K562 (cell line): Measurements from ENCODE around the gene SLC38A10. TPM values are rescaled to one million over a fixed set of nuclear protein-coding genes. Genes with fewer than 3 reads are reported as not detected.

Source experiments
- CBX1 ChIP-seq: sonication (generic); IDR thresholded peaks from 2 replicates; pipeline ENCODE4 v1.6.1; 2016; ENCODE audit warnings: antibody characterized with exemption, low read depth, mild to moderate bottlenecking
- E2F6 ChIP-seq, 2 experiments: IDR thresholded peaks; 2 replicates each; pipeline ENCODE4 v1.6.1; 2011; ENCODE audit warnings: borderline replicate concordance in 1 of 2, control low read depth in 1 of 2, low read depth in 1 of 2, low read length in 1 of 2, mild to moderate bottlenecking in 1 of 2, mixed read lengths in 1 of 2, moderate library complexity in 1 of 2; ENCODE audit not compliant: insufficient read depth in 1 of 2, insufficient read length in 1 of 2, poor library complexity in 1 of 2, severe bottlenecking in 1 of 2; ENCODE audit errors: extremely low read depth in 1 of 2
- FOXP4 ChIP-seq: sonication (generic); formaldehyde crosslinking; IDR thresholded peaks from 2 replicates; pipeline ENCODE4 v1.8.0; 2022; ENCODE audit warnings: mild to moderate bottlenecking, missing genetic modification reagents, borderline replicate concordance
- GATA2 ChIP-seq: sonication (generic); formaldehyde crosslinking; IDR thresholded peaks from 2 replicates; pipeline ENCODE4 v1.4.0; 2020; ENCODE audit warnings: mild to moderate bottlenecking, missing genetic modification reagents
- IRF2 ChIP-seq: sonication (generic); formaldehyde crosslinking; IDR thresholded peaks from 2 replicates; pipeline ENCODE4 v1.8.1; 2022; ENCODE audit warnings: mild to moderate bottlenecking, missing genetic modification reagents
- JUND ChIP-seq, 2 experiments: IDR thresholded peaks; 2 replicates in 1 of 2; 3 replicates in 1 of 2; pipeline ENCODE4 v1.6.1; 2011; ENCODE audit warnings: borderline replicate concordance in 2 of 2, low read depth in 2 of 2, low read length in 2 of 2, improper control_type of control experiment in 1 of 2, missing biosample characterization in 1 of 2, missing genetic modification characterization in 1 of 2, missing genetic modification reagents in 1 of 2
- MECOM ChIP-seq: fragments of 250-450 bp; sonication (Bioruptor Pico); IDR thresholded peaks from 2 replicates; pipeline ENCODE4 v1.8.0; 2022; ENCODE audit warnings: inconsistent platforms
- NCOA4 ChIP-seq: fragments of 450-650 bp; IDR thresholded peaks from 2 replicates; pipeline ENCODE4 v1.6.1; 2018; ENCODE audit warnings: mild to moderate bottlenecking; ENCODE audit not compliant: partially characterized antibody
- NR1H2 ChIP-seq: sonication (generic); formaldehyde crosslinking; IDR thresholded peaks from 2 replicates; pipeline ENCODE4 v1.4.0; 2020; ENCODE audit warnings: mild to moderate bottlenecking, missing genetic modification reagents
- PHB2 ChIP-seq: fragments of 450-650 bp; IDR thresholded peaks from 2 replicates; pipeline ENCODE4 v1.6.1; 2017; ENCODE audit warnings: low read depth
- POLR2AphosphoS5 ChIP-seq: IDR thresholded peaks from 2 replicates; pipeline ENCODE4 v1.6.1; 2011; ENCODE audit warnings: mild to moderate bottlenecking, low read depth, low read length, moderate library complexity; ENCODE audit not compliant: control insufficient read depth, insufficient read depth
- POLR3A ChIP-seq: IDR thresholded peaks from 2 replicates; pipeline ENCODE4 v1.6.1; 2011; ENCODE audit warnings: borderline replicate concordance, mild to moderate bottlenecking, moderate library complexity; ENCODE audit not compliant: insufficient read length, insufficient read depth; ENCODE audit errors: extremely low read depth
- STAT5A ChIP-seq: IDR thresholded peaks from 2 replicates; pipeline ENCODE4 v1.6.1; 2012; ENCODE audit warnings: low read length, inconsistent platforms, borderline replicate concordance
- TCFL5 ChIP-seq: fragments of 250-450 bp; sonication (Bioruptor Pico); conservative IDR thresholded peaks from 2 replicates; pipeline ENCODE4 v1.6.1; 2021; ENCODE audit warnings: mild to moderate bottlenecking, moderate library complexity, matching md5 sums
- TFAP4 ChIP-seq: sonication (generic); formaldehyde crosslinking; IDR thresholded peaks from 2 replicates; pipeline ENCODE4 v1.8.0; 2022; ENCODE audit warnings: missing genetic modification reagents, mild to moderate bottlenecking, moderate library complexity, borderline replicate concordance
- XRCC5 ChIP-seq: fragments of 200-400 bp; formaldehyde crosslinking; IDR thresholded peaks from 2 replicates; pipeline ENCODE4 v1.6.1; 2017; ENCODE audit warnings: low read depth, mild to moderate bottlenecking, low read length
- ZFPM2 ChIP-seq: fragments of 250-450 bp; sonication (Bioruptor Pico); IDR thresholded peaks from 2 replicates; pipeline ENCODE4 v1.5.1; 2022; ENCODE audit warnings: mild to moderate bottlenecking
- ZFX ChIP-seq: sonication (generic); formaldehyde crosslinking; IDR thresholded peaks from 2 replicates; pipeline ENCODE4 v1.8.0; 2022; ENCODE audit warnings: mild to moderate bottlenecking, missing genetic modification reagents, moderate library complexity
- ZKSCAN1 ChIP-seq: fragments of 150-350 bp; IDR thresholded peaks from 2 replicates; pipeline ENCODE4 v1.6.1; 2016; ENCODE audit warnings: low read depth, low read length
- ZNF639 ChIP-seq, 2 experiments: fragments of 200-800 bp in 1 of 2; sonication (Bioruptor generic) in 1 of 2; sonication (generic) in 1 of 2; formaldehyde crosslinking in 1 of 2; IDR thresholded peaks in 1 of 2; conservative IDR thresholded peaks in 1 of 2; 2 replicates each; pipeline versions ENCODE4 v1.5.0 to v1.6.1; 2016 to 2020; ENCODE audit warnings: missing compliant biosample characterization in 1 of 2, missing genetic modification characterization in 1 of 2, missing genetic modification reagents in 1 of 2
- ZZZ3 ChIP-seq: fragments of 450-650 bp; IDR thresholded peaks from 2 replicates; pipeline ENCODE4 v1.6.1; 2016; ENCODE audit warnings: antibody characterized with exemption, mild to moderate bottlenecking, moderate library complexity
- polyA plus RNA-seq, 8 experiments: library from polyadenylated mRNA; depleted of rRNA in 4 of 8; stranded (reverse) in 5 of 8; unstranded in 3 of 8; fragments of >200 nt; fragmentation: Nextera tagmentation in 2 of 8; fragmentation: Illumina TruSeq in 1 of 8; extraction: Ambion mirVana in 2 of 8; extraction: Trizol in 1 of 8; gene quantifications; 2 replicates each; pipeline versions ENCODE4 v1.2.1 to v1.2.3, GENCODE V29; 2011 to 2014; ENCODE audit warnings: inconsistent platforms in 1 of 8, missing spikeins in 1 of 8
- total RNA-seq, 7 experiments: library from RNA; depleted of rRNA in 6 of 7; stranded (reverse); fragments of >200 nt in 6 of 7; fragmentation: Illumina TruSeq in 2 of 7; extraction: Trizol in 2 of 7; gene quantifications; 2 replicates each; pipeline versions ENCODE4 v1.2.1 to v1.2.3, GENCODE V29; 2011 to 2021; ENCODE audit warnings: low replicate concordance in 1 of 7

The SLC38A10 gene
- total and polyA plus RNA-seq, 9 of the 15 experiments (the other 6 are each of a cell fraction or from before 2014, with no cell fraction given) = 0.45 to 54.2 (median 13.8) TPM

GRCh38 chr17:81253358-81254131 is 41.6 kb downstream of the SLC38A10 start (continued):
- TF ChIP-seq JUND (IDR thresholded peaks at IDR 0.05; ENCODE audit: borderline replicate concordance, low read depth, low read length) (no peak), JUND (tag; IDR thresholded peaks at IDR 0.05; ENCODE audit: borderline replicate concordance, low read depth, low read length) (peak; percentile 32; the same call in 1 of the 3 replicates), STAT5A (no peak), POLR2AphosphoS5 (no peak), TCFL5 (CRISPR knock-in tag) (no peak), CBX1 (no peak), FOXP4 (CRISPR knock-in tag) (no peak), IRF2 (CRISPR knock-in tag) (no peak), POLR3A (no peak), XRCC5 (no peak), ZNF639 (CRISPR knock-in tag; conservative IDR thresholded peaks at IDR 0.05 in 1 of 2, IDR thresholded peaks at IDR 0.05 in 1 of 2) (no peak), ZFX (CRISPR knock-in tag) (no peak), ZKSCAN1 (peak; percentile 36; the same call in 1 of the 2 replicates), NCOA4 (peak; percentile 23), ZZZ3 (no peak), NR1H2 (CRISPR knock-in tag) (no peak), PHB2 (peak; percentile 67), MECOM (CRISPR knock-in tag) (no peak), GATA2 (peak; percentile 48), E2F6 (IDR thresholded peaks at IDR 0.05; ENCODE audit: borderline replicate concordance in 1 of 2, extremely low read depth in 1 of 2, insufficient read depth in 1 of 2, insufficient read length in 1 of 2, low read depth in 1 of 2, low read length in 1 of 2, poor library complexity in 1 of 2, severe bottlenecking in 1 of 2) (no peak), ZFPM2 (no peak), TFAP4 (CRISPR knock-in tag) (no peak)
